Left lung (tissue), 10 donors: ENCODE data around the gene OAS1. TPM values are rescaled to one million over a fixed set of nuclear protein-coding genes. Genes with fewer than 3 reads are reported as not detected.
A peak's percentile ranks its signal among the peaks of the same experiment; 100 is the strongest.

Source experiments
- ATAC-seq: fragments of 200-7000 bp; cut with Tn5 transposase; one replicate; pipeline ENCODE4 v1.9.1; 2020; ENCODE audit warnings: moderate library complexity
- DNase-seq, 4 donors: peaks; one replicate each; pipeline ENCODE4 v3.0.0-alpha.2; 2013 to 2020
- H3K27ac ChIP-seq, 2 donors: fragments of 200-600 bp; sonication (generic) in 1 of 2; one replicate each; pipeline versions ENCODE4 v1.5.0 to v1.8.0; 2020 to 2021
- H3K27me3 ChIP-seq, 2 donors: fragments of 200-600 bp; sonication (generic) in 1 of 2; one replicate each; pipeline versions ENCODE4 v1.5.0 to v1.8.0; 2020 to 2021
- H3K36me3 ChIP-seq, 2 donors: fragments of 200-600 bp; sonication (generic) in 1 of 2; one replicate each; pipeline versions ENCODE4 v1.5.0 to v1.8.0; 2020 to 2021
- H3K4me1 ChIP-seq, 2 donors: fragments of 200-600 bp; one replicate each; pipeline ENCODE4 v1.8.0; 2021
- H3K4me3 ChIP-seq, 2 donors: fragments of 200-600 bp; sonication (generic) in 1 of 2; one replicate each; pipeline versions ENCODE4 v1.5.0 to v1.8.0; 2020 to 2021; ENCODE audit warnings: mild to moderate bottlenecking in 1 of 2
- H3K9me3 ChIP-seq, 2 donors: fragments of 200-600 bp; sonication (generic) in 1 of 2; one replicate each; pipeline versions ENCODE4 v1.5.0 to v1.8.0; 2020 to 2021
- CTCF ChIP-seq, 2 donors: fragments of 200-600 bp; sonication (generic) in 1 of 2; IDR thresholded peaks; one replicate each; pipeline versions ENCODE4 v1.5.0 to v1.8.0; 2021; ENCODE audit warnings: antibody characterized with exemption in 2 of 2
- intact Hi-C, 2 donors: fragments of 100-400 bp; cut with DNase I; formaldehyde crosslinking; loops; one replicate each; pipeline versions ENCODE4 v1.11.2 to v1.14.2; 2022
- polyA plus RNA-seq, 6 donors: library from polyadenylated mRNA; unstranded; fragments of 120-200 nt; gene quantifications; one replicate each; pipeline ENCODE4 v1.2.1, GENCODE V29; 2013; ENCODE audit not compliant: insufficient read length in 6 of 6
- total RNA-seq, 2 donors: library from RNA; stranded (reverse); fragmentation: NEBNext Ultra II Directional; extraction: Animal tissue kit (Norgen Biotek cat#: 25700); gene quantifications; one replicate each; pipeline ENCODE4 v1.2.1, GENCODE V29; 2021
- donor health status: DM: no; HTN: yes; CAD: no.
- donor health status: DM: no; HTN: no; CAD: no.

The OAS1 gene
- total and polyA plus RNA-seq, 8 donors = 3.3 to 48.3 (median 5.3) TPM

GRCh38 chr12:112936264-112936663, 29.5 kb downstream of the OAS1 start:
- Histone ChIP-seq H3K4me3 (no peak overlapping the region), H3K27ac (no peak overlapping the region), H3K9me3 (no peaks in the 10 kb centered on the region), H3K4me1 (peaks cover 11 to 36% of the 10 kb centered on the region in 2 donors), H3K36me3 (peaks cover 0 to 4% of the 10 kb centered on the region in 2 donors), H3K27me3 (no peaks in the 10 kb centered on the region)
- no peak for TF ChIP-seq CTCF (IDR thresholded peaks at IDR 0.05)
- no peak for ATAC-seq
- DNase-seq = no peak
- intact Hi-C loops = no loop called here

- Histone ChIP-seq H3K4me1 (peaks cover 11 to 36% of the 10 kb centered on the region in 2 donors), H3K4me3 (no peak overlapping the region), H3K27ac (peak overlapping the region in 1 of 2 donors; percentile 86), H3K36me3 (peaks cover 0 to 10% of the 10 kb centered on the region in 2 donors), H3K9me3 (no peaks in the 10 kb centered on the region), H3K27me3 (no peaks in the 10 kb centered on the region)
- intact Hi-C loops = no loop called here
- TF ChIP-seq CTCF (IDR thresholded peaks at IDR 0.05) = no peak
- ATAC-seq (peak; percentile 10), DNase-seq (no peak)
These were observed 30.2 kb downstream of the OAS1 start for GRCh38 chr12:112936927-112937326.

GRCh38 chr12:112937741-112938719, 31.3 kb downstream of the OAS1 start, which contains the start of gene OAS3:
OAS3 (plus strand) TSS chr12:112938474; CDS start chr12:112938531, 57 bp downstream.
- Histone ChIP-seq H3K4me1 (peaks cover 11 to 36% of the 10 kb centered on the region in 2 donors), H3K36me3 (peaks cover 0 to 20% of the 10 kb centered on the region in 2 donors), H3K27me3 (no peaks in the 10 kb centered on the region), H3K9me3 (no peaks in the 10 kb centered on the region), H3K4me3 (peak within 1 kb of the TSS; percentile 60 to 82), H3K27ac (peak within 1 kb of the TSS; percentile 72 to 86)
- ATAC-seq (peak; percentile 96), DNase-seq (peak; percentile 63 to 97 (median 92))
- intact Hi-C loops = no loop called here
- no peak for TF ChIP-seq CTCF (IDR thresholded peaks at IDR 0.05)

- Histone ChIP-seq H3K4me3 (peak overlapping the region; percentile 60 to 82), H3K9me3 (no peaks in the 10 kb centered on the region), H3K36me3 (peaks cover 0 to 27% of the 10 kb centered on the region in 2 donors), H3K27me3 (no peaks in the 10 kb centered on the region), H3K4me1 (peaks cover 11 to 36% of the 10 kb centered on the region in 2 donors), H3K27ac (peak overlapping the region; percentile 72 to 86)
- intact Hi-C loops = no loop called here
- ATAC-seq = peak; percentile 5
- no peak for DNase-seq
- no peak for TF ChIP-seq CTCF (IDR thresholded peaks at IDR 0.05)
These were observed 32.0 kb downstream of the OAS1 start for GRCh38 chr12:112938751-112939150.

- TF ChIP-seq CTCF (IDR thresholded peaks at IDR 0.05) = no peak
- no peak for DNase-seq
- peaks cover 11 to 36% of the 10 kb centered on the region in 2 donors for H3K4me1 ChIP-seq
- H3K4me3 ChIP-seq = peak overlapping the region in 1 of 2 donors; percentile 82
- intact Hi-C loops = no loop called here
- H3K27ac ChIP-seq = peak overlapping the region in 1 of 2 donors; percentile 37
- no peaks in the 10 kb centered on the region for H3K27me3 ChIP-seq
- no peak for ATAC-seq
- peaks cover 0 to 38% of the 10 kb centered on the region in 2 donors for H3K36me3 ChIP-seq
- no peaks in the 10 kb centered on the region for H3K9me3 ChIP-seq
These were observed 33.1 kb downstream of the OAS1 start for GRCh38 chr12:112939761-112940381.
